ENCODE measurements around the gene ANO6.

DNA sequence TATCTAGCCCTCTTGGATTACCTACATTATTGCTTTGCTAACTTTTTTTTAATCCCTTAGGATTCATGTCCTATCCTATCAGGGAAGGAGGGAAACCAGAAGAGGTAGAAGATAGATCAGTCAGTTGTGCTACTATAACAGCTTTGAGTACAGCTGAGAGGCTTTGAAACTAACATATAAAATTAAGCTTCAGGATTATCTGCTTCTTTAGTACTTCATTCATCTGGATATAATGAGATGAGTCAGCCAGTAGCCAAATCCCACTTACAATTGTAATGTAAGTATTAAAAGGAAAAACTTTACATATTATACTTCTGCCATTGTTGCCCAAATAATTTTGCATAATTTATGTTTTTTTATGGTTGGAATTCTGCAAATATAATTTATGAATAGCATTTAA is 33.4 kb upstream of the ANO6 start:
- TF ChIP-seq, protein P1, sequence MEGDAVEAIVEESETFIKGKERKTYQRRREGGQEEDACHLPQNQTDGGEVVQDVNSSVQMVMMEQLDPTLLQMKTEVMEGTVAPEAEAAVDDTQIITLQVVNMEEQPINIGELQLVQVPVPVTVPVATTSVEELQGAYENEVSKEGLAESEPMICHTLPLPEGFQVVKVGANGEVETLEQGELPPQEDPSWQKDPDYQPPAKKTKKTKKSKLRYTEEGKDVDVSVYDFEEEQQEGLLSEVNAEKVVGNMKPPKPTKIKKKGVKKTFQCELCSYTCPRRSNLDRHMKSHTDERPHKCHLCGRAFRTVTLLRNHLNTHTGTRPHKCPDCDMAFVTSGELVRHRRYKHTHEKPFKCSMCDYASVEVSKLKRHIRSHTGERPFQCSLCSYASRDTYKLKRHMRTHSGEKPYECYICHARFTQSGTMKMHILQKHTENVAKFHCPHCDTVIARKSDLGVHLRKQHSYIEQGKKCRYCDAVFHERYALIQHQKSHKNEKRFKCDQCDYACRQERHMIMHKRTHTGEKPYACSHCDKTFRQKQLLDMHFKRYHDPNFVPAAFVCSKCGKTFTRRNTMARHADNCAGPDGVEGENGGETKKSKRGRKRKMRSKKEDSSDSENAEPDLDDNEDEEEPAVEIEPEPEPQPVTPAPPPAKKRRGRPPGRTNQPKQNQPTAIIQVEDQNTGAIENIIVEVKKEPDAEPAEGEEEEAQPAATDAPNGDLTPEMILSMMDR (optimal IDR thresholded peaks at IDR 0.05 in 1 of 3, IDR thresholded peaks at IDR 0.05 in 1 of 3, conservative IDR thresholded peaks at IDR 0.05 in 1 of 3; ENCODE audit: extremely low read depth in 1 of 3, insufficient read depth in 2 of 3, low read length in 3 of 3), result no peak
- TF ChIP-seq EZH2 (IDR thresholded peaks at IDR 0.05; ENCODE audit: low read length), result no peak

All from keratinocyte (primary cell).